ENCODE data around the gene PCLO. TPM values are rescaled to one million over a fixed set of nuclear protein-coding genes. Genes with fewer than 3 reads are reported as not detected.
"Not testable (repeated sequence)": the region's sequence is repeated elsewhere in the genome, so short reads cannot be mapped to it uniquely, and the experiment has no call there.

Gene PCLO
- total RNA-seq, 1 experiment from 2014 or later: 0.17 TPM

DNA sequence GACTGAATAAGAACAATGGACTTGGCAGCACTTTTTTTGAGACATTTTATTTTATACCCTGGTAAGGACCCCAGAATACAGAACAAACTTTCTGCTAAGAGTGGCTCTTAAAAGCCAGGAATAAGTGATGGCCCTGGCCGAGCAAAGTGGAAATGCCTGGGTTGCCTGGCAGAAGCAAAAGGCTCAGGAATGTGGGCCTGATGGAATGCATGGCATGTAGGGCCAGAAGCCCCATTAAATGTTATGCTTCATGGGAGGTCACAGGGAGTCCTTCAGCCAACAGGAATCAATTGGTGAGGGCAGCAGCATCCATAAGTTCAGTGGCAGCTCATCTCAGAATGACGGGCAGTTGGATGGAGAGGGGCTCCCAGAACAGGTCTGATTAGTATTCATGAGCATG lies 417.6 kb downstream of the PCLO start:
- DNase-seq (ENCODE audit: extremely low read depth, low read depth): no peak

DNA sequence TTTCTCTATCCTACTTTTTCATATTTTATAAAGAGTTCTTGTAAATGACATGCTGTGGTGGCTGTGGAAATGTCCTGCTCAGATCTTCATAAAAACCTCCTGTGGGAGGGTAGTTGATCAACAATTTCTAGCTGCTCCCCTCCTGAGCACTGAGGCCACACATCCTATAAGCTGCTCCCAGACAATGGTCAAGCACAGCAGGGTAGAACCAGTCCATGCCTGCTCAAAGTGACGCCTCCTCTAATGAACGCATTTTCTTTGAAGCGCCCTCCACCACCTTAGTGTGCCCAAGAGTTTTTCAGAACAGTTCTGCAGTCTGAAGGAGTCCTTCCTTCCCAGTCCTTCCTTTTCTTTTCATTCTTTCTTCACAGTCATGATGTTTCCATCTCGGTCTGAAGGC lies 420.5 kb downstream of the PCLO start:
- DNase-seq (ENCODE audit: extremely low read depth, low read depth): no peak

DNA sequence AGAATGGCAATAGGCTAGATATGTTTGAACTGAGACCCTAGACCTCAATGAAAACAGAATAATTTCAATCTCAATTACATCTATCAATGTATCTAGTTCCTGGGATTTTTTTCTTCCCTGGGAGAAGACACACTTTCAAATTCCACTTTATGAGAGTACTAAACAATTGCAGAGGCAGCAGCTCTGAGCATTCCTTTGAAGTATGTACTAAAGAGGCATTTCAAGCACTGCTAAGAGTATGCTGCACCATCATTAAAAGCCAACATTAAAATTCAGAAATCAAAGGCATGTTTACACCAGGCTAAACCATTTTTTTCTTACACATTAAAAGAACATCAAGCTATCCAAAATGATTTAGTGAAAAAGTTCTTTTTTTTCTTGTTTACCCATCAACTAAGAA lies 421.2 kb downstream of the PCLO start:
- no peak for DNase-seq (ENCODE audit: extremely low read depth, low read depth)

DNA sequence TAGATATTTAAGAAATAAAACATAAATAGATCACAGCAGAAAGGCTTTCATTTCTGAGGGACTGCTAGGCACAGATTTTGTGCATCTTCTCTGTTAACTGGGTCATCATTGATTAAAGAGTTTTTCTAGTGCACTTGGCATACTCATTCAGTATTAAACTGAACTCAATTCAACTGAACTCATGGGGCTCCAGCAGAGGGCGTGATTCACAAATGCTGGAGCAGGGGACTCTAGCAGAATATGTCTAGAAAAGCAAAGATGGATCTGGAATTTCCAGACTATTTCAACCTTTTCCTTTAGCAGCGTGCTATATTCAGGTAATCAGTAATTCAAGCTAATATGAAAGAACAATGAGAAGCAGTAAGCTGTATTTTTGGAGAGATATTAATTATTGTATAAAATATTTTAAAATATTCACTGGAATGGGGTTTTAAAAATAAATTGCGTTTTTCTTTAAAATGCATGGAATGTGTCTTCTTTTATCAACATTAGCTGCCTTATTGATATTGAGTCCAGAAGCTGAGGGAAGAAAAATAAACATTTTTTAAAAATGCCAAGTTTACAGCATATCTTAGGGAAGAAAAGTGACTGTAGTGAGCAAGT lies 422.3 kb downstream of the PCLO start:
- DNase-seq (ENCODE audit: extremely low read depth, low read depth): peak; percentile 67

DNA sequence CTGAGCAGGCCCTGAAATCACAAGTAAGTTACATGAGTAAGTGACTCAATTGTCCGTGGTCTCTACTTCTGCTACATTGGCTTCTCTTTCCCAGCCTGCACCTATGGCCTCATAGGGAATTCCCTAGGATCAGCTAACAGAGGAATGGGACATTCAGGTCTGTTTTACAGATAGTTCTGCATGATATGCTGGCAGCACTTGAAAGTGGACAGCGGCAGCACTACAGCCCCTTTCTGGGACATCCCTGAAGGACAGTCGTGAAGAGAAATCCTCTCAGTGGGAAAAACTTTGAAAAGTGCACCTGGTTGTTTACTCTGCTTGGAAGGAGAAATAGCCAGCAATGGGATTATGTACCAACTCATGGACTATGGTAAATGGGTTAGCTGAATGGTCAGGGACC lies 426.1 kb downstream of the PCLO start:
- no peak for DNase-seq (ENCODE audit: extremely low read depth, low read depth)

DNA sequence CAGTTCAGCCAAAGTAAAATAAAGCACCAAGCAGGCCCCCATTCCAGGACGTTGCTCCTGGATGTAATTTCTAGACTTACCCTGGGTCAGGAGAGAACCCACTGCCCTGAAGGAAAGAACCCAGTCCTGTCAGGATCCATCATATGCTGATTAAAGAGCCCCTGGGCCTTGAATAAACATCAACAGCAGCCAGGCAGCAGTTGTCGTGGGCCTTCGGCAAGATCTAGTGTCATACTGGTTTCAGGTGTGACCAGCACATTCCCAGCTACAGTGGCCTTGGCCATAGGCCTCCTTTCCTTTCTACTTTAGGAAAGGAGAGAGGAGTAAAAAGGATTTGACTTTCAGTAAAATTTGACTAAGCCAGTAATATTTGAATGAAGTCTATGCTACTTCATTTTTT lies 430.0 kb downstream of the PCLO start:
- no peak for DNase-seq (ENCODE audit: extremely low read depth, low read depth)

DNA sequence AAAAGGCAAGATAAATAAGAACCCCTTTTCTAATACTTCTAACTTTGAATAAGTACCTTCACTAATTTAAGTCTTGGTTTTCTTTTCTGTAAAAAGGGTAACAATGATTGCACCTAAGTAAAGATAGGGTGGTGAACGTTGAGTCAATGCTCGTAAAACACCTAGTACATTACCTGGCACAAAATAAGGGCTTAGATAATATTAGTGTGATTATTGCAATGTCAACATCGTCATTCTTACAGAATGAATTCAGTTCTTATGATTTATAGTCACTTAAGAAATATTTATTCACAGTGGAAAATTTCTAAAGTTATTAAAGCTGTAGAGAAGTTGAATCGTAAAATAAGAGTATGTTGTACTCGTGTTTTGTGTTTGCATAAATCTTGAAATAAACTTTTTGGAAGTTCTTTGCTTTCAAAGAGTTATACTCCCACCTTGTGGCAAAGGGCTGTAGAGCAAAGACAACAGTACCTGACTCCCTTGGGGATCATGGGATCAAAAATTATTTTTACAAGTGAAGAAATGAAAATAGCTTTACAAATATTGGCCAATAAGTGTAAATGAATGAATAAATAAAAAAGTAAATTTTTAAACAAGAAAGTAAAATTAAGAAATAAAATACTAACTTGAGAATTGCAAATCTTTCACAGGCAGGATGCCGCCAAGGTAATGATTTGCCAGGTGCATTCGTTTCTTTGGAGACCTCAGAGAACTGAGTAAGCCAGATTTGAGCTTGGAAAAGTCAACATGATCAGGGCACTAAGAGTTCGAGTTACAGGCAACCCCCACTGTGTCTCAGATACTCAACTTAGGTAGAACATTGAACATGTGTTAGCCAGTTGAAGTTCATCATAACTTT lies 433.3 kb downstream of the PCLO start:
- DNase-seq (ENCODE audit: extremely low read depth, low read depth): peak; percentile 46

DNA sequence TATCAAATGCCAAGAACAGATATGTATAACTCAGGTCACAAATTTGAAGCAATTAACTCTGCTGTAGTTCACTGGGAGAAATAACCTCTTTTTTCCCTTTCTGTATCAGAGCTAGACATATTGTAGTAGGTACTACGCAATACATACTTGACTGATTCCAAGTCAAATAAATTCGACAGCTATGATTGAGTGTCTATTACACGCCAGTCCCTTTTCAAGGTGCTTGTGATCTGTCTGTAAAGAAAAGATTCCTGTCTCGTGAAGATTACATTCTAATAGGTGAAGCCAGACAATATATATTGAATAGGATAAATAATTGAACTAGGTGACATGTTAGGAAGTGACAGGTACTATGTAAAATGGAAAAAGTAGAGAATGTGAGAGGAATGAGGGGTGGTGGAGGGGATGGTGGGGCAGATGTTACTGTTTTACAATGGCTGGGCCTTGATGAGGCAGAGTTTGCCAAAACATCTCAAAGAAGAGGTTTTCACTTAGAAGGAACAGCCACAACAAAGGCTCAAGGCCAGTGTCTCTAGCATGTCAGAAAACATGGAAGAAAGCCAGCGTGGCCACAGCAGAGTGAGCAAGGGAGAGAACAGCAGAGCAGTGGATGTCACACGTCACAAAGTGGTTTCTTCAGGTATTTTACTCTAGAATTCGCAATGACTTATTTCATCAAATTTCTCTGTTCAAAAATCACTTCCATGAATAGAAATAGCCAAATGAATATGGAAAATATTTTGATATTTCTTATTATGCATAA lies 436.5 kb downstream of the PCLO start:
- DNase-seq (ENCODE audit: extremely low read depth, low read depth): no peak

DNA sequence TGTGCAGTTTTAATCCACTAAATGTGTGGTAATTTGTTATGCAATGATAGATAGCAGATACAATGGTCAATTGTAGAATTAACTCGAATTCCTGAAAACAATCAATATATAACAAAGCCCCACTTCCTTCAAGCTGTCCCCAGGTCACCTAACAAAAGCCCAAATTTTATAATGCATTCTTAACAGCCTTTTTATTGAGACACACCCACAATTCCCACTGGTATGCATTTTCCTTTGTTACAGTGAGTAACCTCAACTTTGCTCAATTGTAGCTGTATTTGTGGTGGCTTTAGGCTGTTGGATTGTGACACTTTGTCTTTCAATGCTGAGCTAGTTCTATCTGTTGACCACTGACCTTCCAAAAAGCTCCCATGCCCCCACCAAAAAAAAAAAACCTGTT lies 439.3 kb downstream of the PCLO start:
- DNase-seq (ENCODE audit: extremely low read depth, low read depth): no peak

DNA sequence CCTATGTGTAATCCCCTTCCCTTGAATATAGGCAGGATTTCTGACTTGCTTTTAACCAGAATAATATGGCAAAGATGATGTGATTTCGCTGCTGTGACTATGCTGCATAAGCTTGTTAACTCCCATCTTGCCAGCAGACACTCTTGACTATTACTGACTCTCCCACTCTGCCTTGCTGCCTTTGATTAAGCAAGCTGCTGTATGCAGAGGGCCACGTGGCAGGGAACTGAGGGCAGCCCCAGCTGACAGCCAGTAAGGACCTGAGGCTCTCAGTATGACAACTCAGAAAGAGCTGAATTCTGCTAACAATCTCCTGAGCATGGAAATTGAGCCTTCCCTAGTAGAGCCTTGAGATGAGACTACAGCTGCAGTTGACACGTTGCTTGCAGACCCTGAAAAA lies 439.7 kb downstream of the PCLO start:
- no peak for DNase-seq (ENCODE audit: extremely low read depth, low read depth)

DNA sequence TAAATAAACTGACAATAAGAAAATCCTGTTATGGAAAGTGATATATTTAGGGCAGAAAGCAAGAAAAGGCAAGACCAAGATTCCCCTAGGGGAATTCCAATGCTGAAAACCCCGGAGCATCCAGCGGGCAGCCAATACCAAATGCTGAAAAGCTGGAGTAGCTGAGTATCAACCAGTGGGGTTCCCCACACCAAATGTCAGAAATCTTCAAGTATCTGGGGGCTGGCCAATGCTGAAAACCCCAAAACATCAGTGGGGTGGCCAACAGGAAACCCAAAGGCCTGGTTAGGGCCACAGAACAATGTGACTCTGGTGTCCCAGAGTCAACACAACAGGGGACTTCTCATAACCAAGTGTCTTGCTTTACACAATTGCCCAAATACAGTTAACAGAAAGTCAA lies 447.3 kb downstream of the PCLO start:
- DNase-seq (ENCODE audit: extremely low read depth, low read depth): no peak

DNA sequence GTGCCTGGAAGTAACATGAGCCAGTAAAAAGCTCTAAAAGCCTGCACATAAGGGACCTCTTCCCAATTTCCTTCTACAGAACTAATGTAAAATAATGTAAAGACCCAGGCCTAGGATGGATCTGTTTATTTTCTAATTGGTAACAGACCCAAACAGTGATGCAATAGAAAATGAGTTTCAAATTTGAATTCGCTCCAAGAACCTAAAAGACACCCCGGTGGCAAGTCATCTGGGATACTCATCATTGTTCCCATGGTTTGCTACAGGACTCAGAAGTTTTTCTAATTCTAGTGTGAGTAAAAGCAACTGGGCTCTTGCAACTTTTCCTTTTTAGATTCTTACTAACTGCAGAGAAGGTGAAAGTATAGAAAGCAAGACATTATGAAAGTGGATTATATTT lies 447.8 kb downstream of the PCLO start:
- no peak for DNase-seq (ENCODE audit: extremely low read depth, low read depth)

DNA sequence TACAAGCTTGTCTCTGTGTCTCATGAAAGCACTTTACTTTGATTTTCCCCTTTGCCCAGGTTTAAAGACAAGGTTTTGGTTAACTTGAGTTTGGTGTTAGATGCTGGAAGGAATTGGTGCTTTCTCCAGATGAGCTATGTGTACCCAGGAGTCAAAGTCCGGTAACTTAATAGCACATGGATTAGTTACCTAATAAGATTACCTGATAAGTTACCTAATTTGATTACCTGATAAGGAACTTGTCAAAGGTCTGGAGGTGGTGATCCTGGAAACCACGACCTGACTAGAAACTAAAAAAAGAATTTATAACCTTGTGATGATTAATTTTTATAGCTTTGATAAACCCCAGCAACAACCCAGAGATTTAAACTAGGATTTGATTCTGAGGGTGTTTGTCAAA lies 449.2 kb downstream of the PCLO start:
- no peak for DNase-seq (ENCODE audit: extremely low read depth, low read depth)

DNA sequence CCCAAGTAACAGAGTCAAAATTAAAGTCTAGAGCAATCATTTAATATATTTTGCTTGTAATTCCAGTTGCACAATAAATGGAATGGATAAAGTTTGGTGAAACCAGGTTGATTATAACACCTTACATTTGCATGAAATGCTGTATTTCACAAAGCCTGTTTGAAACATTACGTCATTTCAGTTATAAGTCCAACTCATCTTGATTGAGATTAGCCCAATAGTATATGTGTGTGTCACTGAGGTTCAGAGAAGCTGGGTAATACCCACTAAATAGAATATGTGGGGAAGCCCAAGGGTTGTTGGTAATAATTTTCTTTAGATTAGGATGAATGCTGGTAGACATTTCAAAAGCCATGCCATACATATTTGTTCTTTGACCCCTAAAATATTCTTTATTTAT lies 456.3 kb downstream of the PCLO start:
- not testable (repeated sequence) for DNase-seq (ENCODE audit: extremely low read depth, low read depth)

DNA sequence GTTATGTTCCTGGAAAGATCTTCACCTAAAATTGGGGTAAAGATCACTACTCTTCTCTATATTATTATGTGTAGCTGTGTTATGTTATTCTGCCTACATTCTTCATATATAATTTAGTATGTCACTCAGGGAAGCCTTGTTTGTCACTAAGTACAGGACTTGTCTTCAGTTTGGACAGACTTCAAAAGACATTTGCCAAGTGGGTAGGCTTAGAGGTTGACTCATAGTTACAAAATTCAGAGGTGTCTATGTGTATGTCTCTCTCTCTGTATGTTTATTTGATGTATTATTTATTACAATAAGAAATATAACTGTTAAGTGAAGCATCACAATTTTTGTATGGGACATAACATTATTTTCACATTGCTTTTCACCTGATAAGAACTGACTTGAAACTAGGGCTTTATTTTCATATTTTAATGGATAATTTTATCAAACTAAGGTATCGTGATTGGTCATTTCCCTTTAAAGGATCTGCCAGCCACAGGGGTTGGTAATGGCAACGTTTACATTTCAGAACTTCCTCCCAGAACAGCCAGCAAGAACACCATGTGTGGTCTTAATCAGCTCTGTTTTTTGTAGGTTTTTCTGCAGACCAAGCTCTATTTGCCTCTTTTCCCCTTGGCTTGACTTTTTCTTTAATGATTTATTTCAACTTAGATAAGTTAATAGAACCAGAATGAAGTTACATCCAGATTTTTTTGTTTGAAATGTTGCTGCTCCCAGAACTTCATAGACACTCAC lies 457.0 kb downstream of the PCLO start:
- no peak for DNase-seq (ENCODE audit: extremely low read depth, low read depth)

DNA sequence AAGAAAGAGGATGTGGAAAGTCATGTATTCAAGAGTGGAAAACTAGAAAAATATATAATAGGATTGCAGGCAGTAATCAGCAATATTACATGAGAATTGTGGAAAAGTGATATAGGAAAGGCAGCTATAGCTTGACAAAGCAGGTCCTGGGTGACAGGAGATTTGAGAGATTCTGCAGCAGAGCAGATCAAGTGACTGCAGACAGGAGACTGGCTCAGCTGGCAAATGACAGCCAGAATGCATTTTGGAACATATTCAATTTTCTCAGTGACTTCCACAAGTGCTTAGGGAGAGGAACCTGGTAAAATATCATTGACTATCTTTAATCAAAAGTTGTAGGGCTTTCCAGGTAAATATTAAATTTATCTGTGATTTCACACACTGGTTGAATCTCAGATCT lies 458.6 kb downstream of the PCLO start:
- DNase-seq (ENCODE audit: extremely low read depth, low read depth): no peak

Small RNAs within 50 kb of the gene (small RNA-seq; reads per million reads assigned to genes)
- 0 to 2.1 reads per million in 2 experiments for gene RNA5SP235

Measured in NCI-H460 (cell line).